ENCODE data around the gene PGF.

The PGF gene

GRCh38 chr14:74919421-74920165 lies 35.8 kb downstream of the PGF start:
- Histone ChIP-seq H3K4me1 (ENCODE audit: insufficient read depth, low read length) (no peaks in the 10 kb centered on the region), H3K9ac (ENCODE audit: low read depth, low read length) (no peak overlapping the region), H3K9me3 (ENCODE audit: control insufficient read depth, insufficient read depth, low read length) (no peaks in the 10 kb centered on the region), H3K36me3 (ENCODE audit: insufficient read depth, low read length) (no peaks in the 10 kb centered on the region; the same call in 1 of the 2 replicates)

- Histone ChIP-seq H3K36me3 (ENCODE audit: insufficient read depth, low read length) (no peaks in the 10 kb centered on the region; the same call in 1 of the 2 replicates), H3K9ac (ENCODE audit: low read depth, low read length) (no peak overlapping the region), H3K9me3 (ENCODE audit: control insufficient read depth, insufficient read depth, low read length) (no peaks in the 10 kb centered on the region), H3K4me1 (ENCODE audit: insufficient read depth, low read length) (no peaks in the 10 kb centered on the region)
Measured at GRCh38 chr14:74918380-74918779, 37.0 kb downstream of the PGF start.

- Histone ChIP-seq H3K4me1 (ENCODE audit: insufficient read depth, low read length) (no peaks in the 10 kb centered on the region), H3K36me3 (ENCODE audit: insufficient read depth, low read length) (no peaks in the 10 kb centered on the region; the same call in 1 of the 2 replicates), H3K9me3 (ENCODE audit: control insufficient read depth, insufficient read depth, low read length) (no peaks in the 10 kb centered on the region), H3K9ac (ENCODE audit: low read depth, low read length) (no peak overlapping the region)
Measured at GRCh38 chr14:74917646-74918081, 37.7 kb downstream of the PGF start.

GRCh38 chr14:74917178-74917543 lies 38.2 kb downstream of the PGF start:
- H3K9ac ChIP-seq (ENCODE audit: low read depth, low read length) = no peak overlapping the region
- H3K36me3 ChIP-seq (ENCODE audit: insufficient read depth, low read length) = no peaks in the 10 kb centered on the region; the same call in 1 of the 2 replicates
- H3K4me1 ChIP-seq (ENCODE audit: insufficient read depth, low read length) = no peaks in the 10 kb centered on the region
- H3K9me3 ChIP-seq (ENCODE audit: control insufficient read depth, insufficient read depth, low read length) = no peaks in the 10 kb centered on the region

- Histone ChIP-seq H3K36me3 (ENCODE audit: insufficient read depth, low read length) (no peaks in the 10 kb centered on the region; the same call in 1 of the 2 replicates), H3K9me3 (ENCODE audit: control insufficient read depth, insufficient read depth, low read length) (no peaks in the 10 kb centered on the region), H3K9ac (ENCODE audit: low read depth, low read length) (no peak overlapping the region), H3K4me1 (ENCODE audit: insufficient read depth, low read length) (no peaks in the 10 kb centered on the region)
Measured at GRCh38 chr14:74915826-74916225, 39.6 kb downstream of the PGF start.

GRCh38 chr14:74915426-74915825 lies 40.0 kb downstream of the PGF start:
- Histone ChIP-seq H3K4me1 (ENCODE audit: insufficient read depth, low read length) (no peaks in the 10 kb centered on the region), H3K36me3 (ENCODE audit: insufficient read depth, low read length) (no peaks in the 10 kb centered on the region; the same call in 1 of the 2 replicates), H3K9me3 (ENCODE audit: control insufficient read depth, insufficient read depth, low read length) (no peaks in the 10 kb centered on the region), H3K9ac (ENCODE audit: low read depth, low read length) (no peak overlapping the region)

- H3K9ac ChIP-seq (ENCODE audit: low read depth, low read length) = no peak overlapping the region
- no peaks in the 10 kb centered on the region for H3K4me1 ChIP-seq (ENCODE audit: insufficient read depth, low read length)
- H3K9me3 ChIP-seq (ENCODE audit: control insufficient read depth, insufficient read depth, low read length) = no peaks in the 10 kb centered on the region
- H3K36me3 ChIP-seq (ENCODE audit: insufficient read depth, low read length) = no peaks in the 10 kb centered on the region; the same call in 1 of the 2 replicates
Measured at GRCh38 chr14:74913986-74914573, 41.3 kb downstream of the PGF start.

- Histone ChIP-seq H3K4me1 (ENCODE audit: insufficient read depth, low read length) (no peaks in the 10 kb centered on the region), H3K9me3 (ENCODE audit: control insufficient read depth, insufficient read depth, low read length) (no peaks in the 10 kb centered on the region), H3K36me3 (ENCODE audit: insufficient read depth, low read length) (no peaks in the 10 kb centered on the region; the same call in 1 of the 2 replicates), H3K9ac (ENCODE audit: low read depth, low read length) (no peak overlapping the region)
Measured at GRCh38 chr14:74913393-74913910, 41.9 kb downstream of the PGF start.

GRCh38 chr14:74912801-74913200 lies 42.6 kb downstream of the PGF start:
- Histone ChIP-seq H3K9me3 (ENCODE audit: control insufficient read depth, insufficient read depth, low read length) (no peaks in the 10 kb centered on the region), H3K36me3 (ENCODE audit: insufficient read depth, low read length) (no peaks in the 10 kb centered on the region; the same call in 1 of the 2 replicates), H3K9ac (ENCODE audit: low read depth, low read length) (no peak overlapping the region), H3K4me1 (ENCODE audit: insufficient read depth, low read length) (no peaks in the 10 kb centered on the region)

- H3K9ac ChIP-seq (ENCODE audit: low read depth, low read length) = no peak overlapping the region
- no peaks in the 10 kb centered on the region; the same call in 1 of the 2 replicates for H3K36me3 ChIP-seq (ENCODE audit: insufficient read depth, low read length)
- no peaks in the 10 kb centered on the region for H3K4me1 ChIP-seq (ENCODE audit: insufficient read depth, low read length)
- no peaks in the 10 kb centered on the region for H3K9me3 ChIP-seq (ENCODE audit: control insufficient read depth, insufficient read depth, low read length)
Measured at GRCh38 chr14:74912111-74912510, 43.3 kb downstream of the PGF start.

GRCh38 chr14:74911704-74912103 lies 43.7 kb downstream of the PGF start:
- no peaks in the 10 kb centered on the region for H3K36me3 ChIP-seq (ENCODE audit: insufficient read depth, low read length)

GRCh38 chr14:74911221-74911620 lies 44.2 kb downstream of the PGF start:
- Histone ChIP-seq H3K36me3 (ENCODE audit: insufficient read depth, low read length) (no peaks in the 10 kb centered on the region), H3K4me1 (ENCODE audit: insufficient read depth, low read length) (no peaks in the 10 kb centered on the region), H3K9me3 (ENCODE audit: control insufficient read depth, insufficient read depth, low read length) (no peaks in the 10 kb centered on the region), H3K9ac (ENCODE audit: low read depth, low read length) (no peak overlapping the region)

More at GRCh38 chr14:74911704-74912103, 43.7 kb downstream of the PGF start:
- H3K9me3 ChIP-seq (ENCODE audit: control insufficient read depth, insufficient read depth, low read length) = no peaks in the 10 kb centered on the region
- no peaks in the 10 kb centered on the region for H3K4me1 ChIP-seq (ENCODE audit: insufficient read depth, low read length)
- H3K9ac ChIP-seq (ENCODE audit: low read depth, low read length) = no peak overlapping the region

GRCh38 chr14:74910556-74910955 lies 44.8 kb downstream of the PGF start:
- no peak overlapping the region for H3K9ac ChIP-seq (ENCODE audit: low read depth, low read length)
- H3K36me3 ChIP-seq (ENCODE audit: insufficient read depth, low read length) = no peaks in the 10 kb centered on the region
- no peaks in the 10 kb centered on the region for H3K4me1 ChIP-seq (ENCODE audit: insufficient read depth, low read length)
- no peaks in the 10 kb centered on the region for H3K9me3 ChIP-seq (ENCODE audit: control insufficient read depth, insufficient read depth, low read length)

- H3K9ac ChIP-seq (ENCODE audit: low read depth, low read length) = no peak overlapping the region
- no peaks in the 10 kb centered on the region for H3K9me3 ChIP-seq (ENCODE audit: control insufficient read depth, insufficient read depth, low read length)
- H3K36me3 ChIP-seq (ENCODE audit: insufficient read depth, low read length) = no peaks in the 10 kb centered on the region
- H3K4me1 ChIP-seq (ENCODE audit: insufficient read depth, low read length) = no peaks in the 10 kb centered on the region
Measured at GRCh38 chr14:74909911-74910310, 45.5 kb downstream of the PGF start.

GRCh38 chr14:74909501-74909900 lies 45.9 kb downstream of the PGF start:
- Histone ChIP-seq H3K4me1 (ENCODE audit: insufficient read depth, low read length) (no peaks in the 10 kb centered on the region), H3K9me3 (ENCODE audit: control insufficient read depth, insufficient read depth, low read length) (no peaks in the 10 kb centered on the region), H3K36me3 (ENCODE audit: insufficient read depth, low read length) (no peaks in the 10 kb centered on the region), H3K9ac (ENCODE audit: low read depth, low read length) (no peak overlapping the region)

All from ES-I3 (cell line).